IMR-90 (cell line): ENCODE measurements around the gene SPCS3. TPM values are rescaled to one million over a fixed set of nuclear protein-coding genes. Genes with fewer than 3 reads are reported as not detected.

Source experiments
- ATAC-seq: fragments of 200-7000 bp; cut with Tn5 transposase; 2 replicates; pipeline ENCODE4 v1.9.1; 2020; ENCODE audit warnings: low read depth, mild to moderate bottlenecking, moderate library complexity
- BruUV-seq: library from RNA; stranded (reverse); fragments of 400-500 nt; replicated peaks from 2 replicates; lab custom pipeline; 2021; lab: Mats Ljungman, UMichigan
- CTCF ChIA-PET: fragments of 300-600 bp; formaldehyde crosslinking; extraction: SDS; loops from one replicate; lab custom pipeline; 2021; ENCODE audit warnings: antibody characterized with exemption; lab: Yijun Ruan, JAX
- POLR2A ChIA-PET: fragments of 300-600 bp; sonication (Branson Sonifier 250); formaldehyde crosslinking; loops from one replicate; lab custom pipeline; 2022; ENCODE audit warnings: antibody characterized with exemption; ENCODE audit not compliant: unreplicated experiment; lab: Charles Lee
- DNase-seq: peaks from one replicate; pipeline ENCODE4 v3.0.0; 2013
- H2AFZ ChIP-seq: replicated peaks from 2 replicates; pipeline ENCODE3; 2013; ENCODE audit warnings: low read length, mild to moderate bottlenecking; ENCODE audit not compliant: poor library complexity
- H2AK5ac ChIP-seq: 2 replicates; pipeline ENCODE4 v1.6.1; 2013; ENCODE audit warnings: low read depth, low read length, inconsistent platforms
- H2AK9ac ChIP-seq: replicated peaks from 2 replicates; pipeline ENCODE3; 2013; ENCODE audit warnings: mild to moderate bottlenecking, low read depth, low read length, moderate library complexity; ENCODE audit not compliant: poor library complexity
- H2BK120ac ChIP-seq: 2 replicates; pipeline ENCODE4 v1.6.1; 2013; ENCODE audit warnings: low read depth, low read length, inconsistent platforms
- H2BK15ac ChIP-seq: 3 replicates; pipeline ENCODE4 v1.6.1; 2013; ENCODE audit warnings: low read depth, low read length, inconsistent platforms
- H2BK20ac ChIP-seq: 2 replicates; pipeline ENCODE4 v1.6.1; 2013; ENCODE audit warnings: low read depth, mild to moderate bottlenecking, inconsistent platforms, low read length, moderate library complexity
- H2BK5ac ChIP-seq: 2 replicates; pipeline ENCODE4 v1.6.1; 2013; ENCODE audit warnings: mild to moderate bottlenecking, low read depth, low read length, inconsistent platforms; ENCODE audit not compliant: poor library complexity, severe bottlenecking
- H3K14ac ChIP-seq: replicated peaks from 2 replicates; pipeline ENCODE4 v1.6.1; 2013; ENCODE audit warnings: low read depth, low read length, inconsistent platforms
- H3K18ac ChIP-seq: 2 replicates; pipeline ENCODE4 v1.6.1; 2013; ENCODE audit warnings: low read depth, low read length, control low read depth
- H3K23ac ChIP-seq: 2 replicates; pipeline ENCODE4 v1.6.1; 2013; ENCODE audit warnings: low read depth, low read length, inconsistent platforms
- H3K27ac ChIP-seq: 2 replicates; pipeline ENCODE4 v1.5.1; 2013; ENCODE audit warnings: mild to moderate bottlenecking, control low read depth, low read length; ENCODE audit not compliant: insufficient read depth
- H3K27me3 ChIP-seq: 2 replicates; pipeline ENCODE4 v1.6.1; 2013; ENCODE audit warnings: low read length; ENCODE audit not compliant: control insufficient read depth, insufficient read depth
- H3K36me3 ChIP-seq: 2 replicates; pipeline ENCODE4 v1.6.1; 2013; ENCODE audit warnings: low read length, mixed read lengths; ENCODE audit not compliant: control insufficient read depth, insufficient read depth
- H3K4ac ChIP-seq: 2 replicates; pipeline ENCODE4 v1.6.1; 2013; ENCODE audit warnings: low read depth, low read length, inconsistent platforms
- H3K4me1 ChIP-seq: 2 replicates; pipeline ENCODE4 v1.6.1; 2013; ENCODE audit warnings: low read length, mixed read lengths; ENCODE audit not compliant: control insufficient read depth, insufficient read depth
- H3K4me2 ChIP-seq: 2 replicates; pipeline ENCODE4 v1.6.1; 2013; ENCODE audit warnings: low read depth, mild to moderate bottlenecking, control low read depth, low read length, moderate library complexity
- H3K4me3 ChIP-seq: 2 replicates; pipeline ENCODE4 v1.5.1; 2013; ENCODE audit warnings: low read depth, mild to moderate bottlenecking, control low read depth, low read length, moderate library complexity; ENCODE audit not compliant: insufficient read depth
- H3K56ac ChIP-seq: 2 replicates; pipeline ENCODE4 v1.6.1; 2013; ENCODE audit warnings: low read length, inconsistent platforms; ENCODE audit not compliant: insufficient read depth; ENCODE audit errors: extremely low read depth
- H3K79me1 ChIP-seq, 2 experiments: 2 replicates each; pipeline ENCODE4 v1.6.1; 2013; ENCODE audit warnings: low read length in 2 of 2, inconsistent platforms in 1 of 2, low read depth in 1 of 2
- H3K9ac ChIP-seq: 2 replicates; pipeline ENCODE4 v1.6.1; 2013; ENCODE audit warnings: low read depth, low read length, control low read depth
- H3K9me1 ChIP-seq: 2 replicates; pipeline ENCODE4 v1.6.1; 2013; ENCODE audit warnings: low read length, inconsistent platforms; ENCODE audit not compliant: insufficient read depth
- H3K9me3 ChIP-seq: 2 replicates; pipeline ENCODE4 v1.6.1; 2013; ENCODE audit warnings: low read length; ENCODE audit not compliant: control insufficient read depth, insufficient read depth
- H4K20me1 ChIP-seq: 2 replicates; pipeline ENCODE4 v1.6.1; 2013; ENCODE audit warnings: low read length, inconsistent platforms; ENCODE audit not compliant: insufficient read depth
- H4K5ac ChIP-seq: 2 replicates; pipeline ENCODE4 v1.6.1; 2013; ENCODE audit warnings: mild to moderate bottlenecking, low read depth, low read length, control low read depth
- H4K8ac ChIP-seq, 2 experiments: 2 replicates each; pipeline ENCODE4 v1.6.1; 2013; ENCODE audit warnings: low read depth in 2 of 2, low read length in 2 of 2, control low read depth in 1 of 2, inconsistent platforms in 1 of 2
- H4K91ac ChIP-seq: 2 replicates; pipeline ENCODE4 v1.6.1; 2013; ENCODE audit warnings: low read depth, low read length, inconsistent platforms; ENCODE audit not compliant: insufficient read depth
- CEBPB ChIP-seq: IDR thresholded peaks from 2 replicates; pipeline ENCODE4 v1.6.1; 2012; ENCODE audit warnings: low read depth, low read length, improper control_type of control experiment
- CHD1 ChIP-seq: IDR thresholded peaks from 2 replicates; pipeline ENCODE4 v1.6.1; 2012; ENCODE audit warnings: low read depth, low read length, improper control_type of control experiment
- ELK1 ChIP-seq: fragments of 150-350 bp; IDR thresholded peaks from 2 replicates; pipeline ENCODE4 v1.6.1; 2016; ENCODE audit warnings: low read depth, mild to moderate bottlenecking, low read length, moderate library complexity, borderline replicate concordance
- MAZ ChIP-seq: IDR thresholded peaks from 2 replicates; pipeline ENCODE4 v1.6.1; 2012; ENCODE audit warnings: low read depth, mild to moderate bottlenecking, low read length, improper control_type of control experiment, moderate library complexity, borderline replicate concordance
- MXI1 ChIP-seq: IDR thresholded peaks from 2 replicates; pipeline ENCODE4 v1.6.1; 2012; ENCODE audit warnings: low read depth, mild to moderate bottlenecking, low read length, moderate library complexity, borderline replicate concordance
- RFX5 ChIP-seq: IDR thresholded peaks from 2 replicates; pipeline ENCODE4 v1.8.0; 2012; ENCODE audit warnings: low read depth, mild to moderate bottlenecking, low read length, moderate library complexity
- WGBS, 2 experiments: methylation state at CpG; one replicate each; pipeline versions ENCODE4 v1.1.5 to v1.1.7; 2013; ENCODE audit warnings: missing lambda C conversion rate in 2 of 2; ENCODE audit not compliant: insufficient read length in 1 of 2; ENCODE audit errors: extremely low coverage in 2 of 2; 5-methylcytosine and 5-hydroxymethylcytosine counted together
- dilution Hi-C: fragments of 300-500 bp; cut with HindIII; formaldehyde crosslinking; loops from one replicate; pipeline ENCODE4 v1.14.3; 2018; ENCODE audit warnings: low sequenced_read_pairs; ENCODE audit not compliant: unreplicated experiment
- in situ Hi-C: fragments of 300-500 bp; cut with MboI; formaldehyde crosslinking; loops from 3 replicates; pipeline ENCODE4 v1.14.3; 2019; ENCODE audit warnings: low sequenced_read_pairs, inconsistent platforms, mixed read lengths
- intact Hi-C: fragments of 100-400 bp; cut with micrococcal nuclease; formaldehyde crosslinking; loops from 2 replicates; pipeline ENCODE4 v1.10.0; 2022
- polyA plus RNA-seq, 3 experiments: library from polyadenylated mRNA; depleted of rRNA; stranded (reverse); fragments of >200 nt; gene quantifications; 2 replicates each; pipeline ENCODE4 v1.2.3, GENCODE V29; 2012; ENCODE audit warnings: low replicate concordance in 1 of 3
- total RNA-seq: library from RNA; depleted of rRNA; stranded (reverse); fragments of >200 nt; gene quantifications from 2 replicates; pipeline ENCODE4 v1.2.3, GENCODE V29; 2012

The SPCS3 gene
- total and polyA plus RNA-seq, 2 of the 4 experiments (the other 2 are of a cell fraction) = 41.6 to 77.4 TPM

GRCh38 chr4:176309046-176309445, 10.7 kb upstream of the SPCS3 start:
- no peak overlapping the region for H2BK20ac ChIP-seq
- dilution Hi-C loops (no loop called here), intact Hi-C loops (no loop called here), in situ Hi-C loops (no loop called here)
- no peak overlapping the region for H3K14ac ChIP-seq
- H2AK5ac ChIP-seq = no peak overlapping the region
- no peaks in the 10 kb centered on the region for H3K27me3 ChIP-seq
- POLR2A ChIA-PET = no interaction called here
- no TSS peak for BruUV-seq
- CTCF ChIA-PET = no interaction called here
- no peaks in the 10 kb centered on the region for H4K20me1 ChIP-seq
- no peak for DNase-seq
- no peaks in the 10 kb centered on the region for H3K36me3 ChIP-seq
- H3K56ac ChIP-seq = no peak overlapping the region
- H2AFZ ChIP-seq = no peak overlapping the region
- no peak for TF ChIP-seq CEBPB
- no peak for TF ChIP-seq MXI1
- no peak for TF ChIP-seq MAZ
- no peak for TF ChIP-seq ELK1
- no peak for TF ChIP-seq CHD1
- TF ChIP-seq RFX5 = no peak
- H3K27ac ChIP-seq = no peak overlapping the region
- H3K79me1 ChIP-seq = no peaks in the 10 kb centered on the region
- WGBS, 2 experiments = no CpG with 5 or more reads among the region's 2 CpGs
- no peak overlapping the region for H3K4me3 ChIP-seq
- H2BK5ac ChIP-seq = no peak overlapping the region
- H2BK120ac ChIP-seq = 0 out of 2 replicates have a peak overlapping the region, but pooled peaks have one; percentile 19
- no peaks in the 10 kb centered on the region for H3K4me1 ChIP-seq
- H4K5ac ChIP-seq = no peak overlapping the region
- no peaks in the 10 kb centered on the region for H3K9me3 ChIP-seq
- no peak overlapping the region for H2AK9ac ChIP-seq
- no peak overlapping the region for H4K8ac ChIP-seq
- H3K4me2 ChIP-seq = no peak overlapping the region
- H3K9ac ChIP-seq = no peak overlapping the region
- 0 out of 2 replicates have a peak, but pooled peaks cover 3% of the 10 kb centered on the region for H3K9me1 ChIP-seq
- no peak overlapping the region for H3K18ac ChIP-seq
- H4K91ac ChIP-seq = no peak overlapping the region
- no peak overlapping the region for H2BK15ac ChIP-seq
- ATAC-seq = no peak
- no peak overlapping the region for H3K4ac ChIP-seq
- H3K23ac ChIP-seq = no peak overlapping the region
